GM19438 (cell line): ENCODE results near the gene ME2.
"Not testable (repeated sequence)": the region's sequence is repeated elsewhere in the genome, so short reads cannot be mapped to it uniquely, and the experiment has no call there.

Experiments
- ATAC-seq: cut with Tn5 transposase; IDR thresholded peaks from one replicate; pipeline ENCODE4 v1.9.1; 2021; ENCODE audit warnings: low read depth; ENCODE audit not compliant: unreplicated experiment

ME2 gene

DNA sequence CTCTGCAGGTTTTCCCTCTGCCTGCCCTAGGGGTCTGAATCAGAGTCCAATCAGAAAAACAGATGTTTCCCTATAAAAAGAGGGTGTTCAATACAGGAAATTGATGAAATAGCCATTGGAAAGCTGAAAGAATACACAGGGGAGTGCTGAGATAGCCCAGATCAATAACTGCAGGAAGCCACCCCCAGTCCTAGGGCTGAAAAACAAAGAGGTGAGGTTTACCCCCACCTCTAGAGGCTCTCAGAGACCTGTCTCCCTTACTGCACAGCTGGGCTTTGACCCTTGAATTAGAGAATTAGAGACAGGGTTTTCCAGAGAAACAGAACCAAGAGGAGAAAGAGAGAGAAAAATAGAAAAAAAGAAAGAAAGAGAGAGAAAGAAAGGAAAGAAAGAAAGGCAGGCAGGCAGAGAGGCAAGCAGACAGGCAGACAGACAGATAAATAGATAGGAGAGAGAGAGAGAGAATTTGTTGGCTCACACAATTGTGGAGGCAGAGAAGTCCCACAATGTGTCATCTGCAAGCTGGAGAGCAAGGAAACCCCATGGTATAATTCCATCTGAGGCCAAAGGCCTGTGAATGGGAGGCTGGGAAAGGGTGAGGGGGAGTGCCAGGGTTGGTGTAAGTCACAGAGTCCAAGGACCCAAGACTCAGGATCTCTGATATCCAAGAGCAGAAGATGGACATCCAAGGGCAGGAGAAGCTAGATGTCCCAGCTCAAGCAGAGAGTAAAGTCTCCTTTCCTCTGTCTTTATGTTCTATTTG lies 18.9 kb upstream of the ME2 start:
- no peak for ATAC-seq

DNA sequence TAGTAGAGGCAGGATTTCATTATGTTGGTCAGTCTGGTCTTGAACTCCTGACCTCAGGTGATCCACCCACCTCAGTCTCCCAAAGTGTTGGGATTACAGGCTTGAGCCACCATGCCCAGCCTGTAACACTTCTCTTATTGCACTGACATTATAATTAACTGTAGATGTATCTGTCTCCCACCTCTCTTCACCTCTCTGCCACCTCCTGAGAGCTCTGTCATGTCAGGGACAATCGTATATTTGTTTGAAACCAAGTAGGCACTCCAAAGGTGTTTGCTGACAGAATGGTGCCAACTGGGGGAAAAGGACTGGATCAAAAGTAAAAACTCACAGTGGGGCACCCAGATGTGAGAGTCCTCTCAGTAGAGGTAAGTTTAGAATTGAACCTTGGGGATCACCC lies 17.3 kb upstream of the ME2 start:
- no peak for ATAC-seq

DNA sequence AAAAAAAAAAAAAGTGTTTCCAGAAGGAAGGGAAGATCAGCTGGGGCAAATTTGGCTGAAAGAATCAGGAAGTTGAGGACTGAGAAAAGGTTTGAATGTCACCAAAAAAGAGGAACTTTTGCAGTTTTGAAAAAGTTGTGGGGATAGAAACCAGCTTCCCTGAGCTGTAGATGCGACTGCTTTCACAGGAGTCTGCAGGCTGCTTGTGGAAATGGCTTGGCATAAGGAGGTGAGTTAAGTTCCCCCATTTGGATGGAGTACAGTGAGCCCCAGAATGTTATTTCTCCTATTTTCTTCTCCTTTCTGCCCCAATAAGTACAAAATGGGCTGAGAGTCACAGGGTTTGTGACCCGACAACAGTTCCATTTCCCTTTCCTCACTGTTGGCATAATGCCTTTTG lies 16.5 kb upstream of the ME2 start:
- no peak for ATAC-seq

DNA sequence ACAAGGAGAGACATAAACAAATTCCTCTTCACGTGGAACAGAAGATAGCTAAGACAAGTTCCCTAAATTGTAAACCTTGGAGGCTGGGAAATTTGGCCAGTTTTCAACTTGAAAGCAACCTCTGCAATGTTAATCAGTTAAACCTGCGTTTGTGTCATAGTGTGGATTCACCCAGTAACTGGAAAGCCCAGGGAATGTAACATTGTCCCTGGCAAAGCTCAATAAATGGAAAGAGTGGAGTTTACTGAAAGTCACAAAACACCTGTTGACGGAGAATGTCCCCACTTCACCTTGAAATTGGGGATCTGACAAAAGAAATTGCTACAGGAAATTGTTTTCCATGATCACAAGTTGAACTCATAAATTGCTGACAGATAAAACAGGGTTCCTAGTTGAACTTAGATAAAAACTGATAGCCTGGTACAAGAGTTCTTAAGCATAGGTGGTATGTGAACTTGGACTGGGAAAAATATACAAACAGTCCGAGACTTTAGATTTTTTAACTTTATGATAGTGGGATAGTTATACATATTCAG lies 15.0 kb upstream of the ME2 start:
- ATAC-seq = no peak

DNA sequence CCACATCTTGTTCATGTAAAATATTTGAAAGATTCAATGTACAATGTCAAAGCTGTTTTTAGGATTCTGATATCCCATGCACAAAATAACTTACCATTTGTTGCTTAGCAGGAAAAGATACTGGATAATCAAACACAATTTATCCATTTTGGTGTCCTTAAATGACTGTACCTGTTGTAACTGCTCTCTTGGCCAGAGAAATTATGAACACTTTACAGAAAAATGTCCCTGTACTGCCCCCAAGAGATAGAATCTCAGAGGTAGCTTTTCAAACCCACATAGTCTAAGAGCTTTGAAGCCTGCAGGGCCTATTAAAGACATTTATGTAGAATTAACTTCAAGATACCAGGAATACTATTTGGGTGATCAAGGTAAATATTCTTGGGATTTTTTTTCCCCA lies 12.2 kb upstream of the ME2 start:
- ATAC-seq = no peak

DNA sequence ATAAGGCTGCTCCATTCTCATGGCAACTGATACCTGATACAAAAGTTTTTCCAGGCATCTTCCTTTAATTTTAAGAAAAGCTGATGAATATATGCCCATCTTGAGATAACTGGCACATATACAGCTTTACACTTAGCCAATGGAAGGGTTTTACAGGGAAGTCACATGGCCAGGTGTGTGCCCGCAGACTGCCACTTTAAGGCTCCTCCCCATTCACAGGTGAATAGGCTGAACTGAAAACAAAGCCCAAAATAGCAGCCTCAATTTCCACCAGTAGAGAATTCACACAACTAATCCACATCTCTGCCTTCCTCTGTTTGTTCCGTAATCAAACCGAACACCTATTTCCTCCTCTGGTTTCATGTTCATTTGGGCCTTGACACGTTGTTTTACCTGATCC lies 9.8 kb upstream of the ME2 start:
- ATAC-seq = no peak

DNA sequence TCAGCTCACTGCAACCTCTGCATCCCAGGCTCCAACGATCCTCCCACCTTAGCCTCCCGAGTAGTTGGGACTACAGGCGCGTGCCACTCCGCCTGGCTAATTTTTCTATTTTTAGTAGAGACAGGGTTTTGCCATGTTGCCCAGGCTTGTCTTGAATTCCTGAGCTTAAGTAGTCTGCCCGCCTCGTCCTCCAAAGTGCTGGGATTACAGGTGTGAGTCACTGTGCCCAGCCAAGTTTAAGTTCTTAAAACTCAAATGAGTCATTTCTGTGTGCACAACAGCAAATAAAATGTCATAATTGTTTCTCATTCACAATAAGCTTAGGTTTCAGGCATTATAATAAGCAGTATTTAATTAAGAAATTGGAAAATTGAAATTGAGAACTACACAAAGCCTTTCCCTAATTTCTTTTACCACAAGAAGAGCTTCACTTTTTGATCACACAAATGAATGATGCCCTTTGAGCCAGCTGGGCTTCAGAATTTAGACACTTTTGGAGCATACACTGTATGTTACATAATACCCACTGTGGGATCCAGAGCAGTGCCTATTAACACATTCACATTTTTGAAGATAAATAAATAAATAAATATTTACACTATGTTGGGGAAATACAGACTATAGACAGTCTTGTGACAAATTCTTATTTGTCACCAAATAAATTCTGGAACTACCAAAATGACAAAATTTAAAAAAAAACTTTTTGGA lies 8.6 kb upstream of the ME2 start:
- no peak for ATAC-seq

DNA sequence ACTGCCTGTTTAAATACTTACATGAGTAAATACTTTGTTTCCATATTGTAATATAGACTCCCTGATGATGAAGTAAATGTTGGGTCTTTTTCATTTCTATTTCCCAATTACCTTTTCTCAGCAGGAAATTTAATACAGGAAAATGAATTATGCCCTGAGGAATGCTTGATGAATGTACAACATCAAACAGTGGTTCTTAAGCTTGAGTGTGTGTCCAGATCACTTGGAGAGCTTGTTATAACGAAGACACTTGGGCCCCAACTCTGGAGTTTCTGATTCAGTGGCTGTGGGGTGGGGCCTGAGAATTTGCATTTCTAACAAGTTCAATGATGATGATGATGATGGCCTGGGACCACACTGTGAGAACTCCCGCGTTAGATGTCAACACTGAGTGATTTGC lies 7.1 kb upstream of the ME2 start:
- no peak for ATAC-seq

DNA sequence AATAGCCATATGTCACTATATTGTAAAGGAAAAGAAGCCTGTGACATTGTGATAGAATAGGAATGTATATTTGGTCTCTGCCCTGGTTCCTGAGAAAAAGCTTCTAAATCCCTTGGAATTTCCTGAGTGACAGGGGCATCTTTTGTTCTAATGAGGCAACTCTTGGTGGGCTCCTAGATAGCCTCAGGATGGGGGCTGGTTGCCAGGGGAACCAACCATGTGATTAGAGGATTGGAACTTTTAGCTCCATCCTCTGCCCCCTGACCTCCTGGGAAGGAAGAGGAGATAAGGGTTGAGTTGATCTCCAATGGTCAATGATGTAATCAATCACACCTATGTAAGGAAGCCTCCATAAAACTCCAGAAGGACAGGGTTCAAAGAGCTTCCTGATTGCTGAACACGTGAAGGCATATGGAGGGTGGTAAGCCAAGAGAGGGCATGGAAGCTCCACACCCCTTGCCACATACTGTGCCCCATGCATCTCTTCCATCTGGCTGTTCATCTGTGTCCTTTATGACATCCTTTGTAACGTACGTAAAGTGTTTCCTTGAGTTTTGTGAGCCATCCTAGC lies 2.9 kb upstream of the ME2 start:
- ATAC-seq = no peak

DNA sequence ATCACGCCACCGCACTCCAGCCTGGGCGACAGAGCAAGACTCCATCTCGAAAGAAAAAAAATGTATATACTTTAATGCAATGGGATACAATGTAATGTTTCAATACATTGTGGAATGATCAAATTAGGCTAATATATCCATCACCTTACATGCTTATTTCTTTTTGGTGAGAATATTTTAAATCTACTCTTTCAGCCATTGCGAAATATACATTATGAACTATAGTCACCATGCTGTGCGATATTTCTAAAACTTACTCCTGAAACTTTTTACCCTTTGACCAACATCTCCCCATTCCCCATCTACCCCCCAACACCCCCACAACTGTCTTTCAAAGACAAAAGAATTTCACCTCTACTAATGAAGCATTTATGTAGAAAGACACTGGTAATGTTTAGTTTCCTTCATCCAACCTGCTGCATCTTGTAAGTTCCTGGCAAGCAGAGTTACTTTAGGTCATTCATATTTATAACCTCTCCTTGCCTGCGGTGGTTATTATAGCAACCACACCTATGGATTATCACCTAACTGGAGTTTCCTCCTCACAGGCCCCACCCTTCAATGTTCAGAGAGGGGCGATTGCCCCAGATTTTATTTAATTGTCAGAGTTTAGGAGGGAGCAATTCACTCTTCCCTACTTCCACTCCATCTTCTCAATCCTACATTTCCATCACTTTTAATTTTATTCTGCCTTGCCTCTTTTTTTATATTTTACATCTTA lies 1.2 kb upstream of the ME2 start:
- ATAC-seq = no peak

DNA sequence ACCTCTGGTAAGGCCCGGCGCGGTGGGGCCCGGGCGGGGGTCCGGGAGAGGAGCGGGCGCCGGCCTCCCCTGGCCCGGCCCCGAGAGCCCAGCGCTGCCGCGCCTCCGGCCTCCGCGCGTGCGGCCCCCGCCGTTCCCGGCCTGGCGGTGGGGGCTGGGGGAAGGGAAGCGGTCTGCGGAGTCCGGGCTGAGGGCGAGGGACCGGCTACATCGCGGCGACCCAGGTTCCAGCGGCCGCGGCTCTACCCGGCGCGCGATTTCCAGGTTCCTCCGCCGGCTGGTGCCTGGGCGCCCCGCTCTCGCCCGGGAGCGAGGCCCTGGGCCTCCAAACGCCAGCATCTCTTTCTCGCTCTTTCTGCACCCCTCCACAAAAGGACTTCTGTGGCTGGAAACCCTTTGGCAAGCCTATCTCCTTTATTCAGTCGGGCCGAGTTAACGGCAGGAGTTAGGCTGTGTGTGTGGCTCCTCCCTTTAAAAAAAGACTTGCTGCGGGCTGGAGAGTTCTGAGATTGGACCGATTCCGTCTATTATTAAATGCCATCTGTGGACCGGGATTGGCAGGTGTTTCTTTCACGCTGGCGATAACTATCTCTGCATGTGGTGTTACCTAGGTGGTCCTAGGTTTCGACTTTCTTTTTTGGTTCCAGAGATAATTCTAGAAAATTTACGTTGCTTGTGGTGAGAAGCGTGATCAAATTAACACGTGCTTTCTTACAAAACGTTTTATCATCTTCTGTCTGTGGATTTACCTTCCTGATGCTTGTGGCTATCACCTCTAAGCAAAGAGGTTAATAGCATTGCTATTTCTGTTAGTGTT lies 592 bp downstream of the ME2 start:
- ATAC-seq = peak; percentile 28

DNA sequence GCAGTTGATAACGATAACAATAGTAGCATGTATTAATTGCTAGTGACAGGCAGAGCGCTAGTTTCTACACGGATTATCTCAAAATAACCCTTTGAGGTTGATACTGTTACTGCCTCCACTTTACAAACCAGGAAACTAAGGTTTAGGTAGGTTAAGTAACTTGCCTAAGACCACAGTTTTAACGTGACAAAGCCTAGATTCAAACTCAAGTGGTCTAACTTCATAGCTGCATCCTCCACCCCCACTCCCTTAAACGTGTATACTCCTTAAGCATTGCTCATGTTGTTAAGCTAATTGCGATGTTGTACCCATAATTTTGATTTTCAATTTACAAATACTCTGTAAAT lies 1.2 kb downstream of the ME2 start:
- no peak for ATAC-seq

DNA sequence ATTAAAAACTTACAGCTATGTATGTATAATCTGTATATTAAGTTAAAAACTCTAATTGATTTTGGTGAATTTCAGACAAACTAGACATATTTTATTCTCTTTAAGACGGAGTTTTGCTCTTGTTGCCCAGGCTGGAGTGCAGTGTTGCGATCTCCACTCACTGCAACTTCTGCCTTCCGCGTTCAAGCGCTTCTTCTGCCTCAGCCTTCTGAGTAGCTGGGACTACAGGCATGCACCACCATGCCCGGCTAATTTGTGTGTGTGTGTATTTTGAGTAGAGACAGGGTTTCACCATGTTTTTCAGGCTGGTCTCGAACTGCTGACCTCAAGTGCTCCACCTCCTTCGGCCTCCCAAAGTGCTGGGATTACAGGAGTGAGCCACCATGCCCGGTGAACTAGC lies 2.0 kb downstream of the ME2 start:
- not testable (repeated sequence) for ATAC-seq

DNA sequence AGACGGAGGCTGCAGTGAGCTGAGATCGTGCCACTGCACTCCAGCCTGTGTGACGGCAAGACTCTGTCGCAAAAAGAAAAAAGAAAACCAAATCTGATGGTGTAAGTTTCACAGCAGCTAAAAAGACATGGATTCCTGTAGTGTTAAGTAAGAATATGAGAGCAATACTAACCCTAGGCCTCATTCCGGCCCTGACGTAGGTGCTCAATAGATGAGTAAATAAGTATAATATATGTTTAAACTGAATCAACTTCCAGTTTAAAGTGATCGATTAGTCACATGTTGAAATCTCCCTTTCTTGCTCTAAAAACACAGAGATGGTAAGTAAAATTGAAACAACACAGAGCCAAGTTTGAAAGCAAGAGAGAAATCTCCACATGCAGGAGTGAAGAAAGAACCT lies 8.0 kb downstream of the ME2 start:
- no peak for ATAC-seq

DNA sequence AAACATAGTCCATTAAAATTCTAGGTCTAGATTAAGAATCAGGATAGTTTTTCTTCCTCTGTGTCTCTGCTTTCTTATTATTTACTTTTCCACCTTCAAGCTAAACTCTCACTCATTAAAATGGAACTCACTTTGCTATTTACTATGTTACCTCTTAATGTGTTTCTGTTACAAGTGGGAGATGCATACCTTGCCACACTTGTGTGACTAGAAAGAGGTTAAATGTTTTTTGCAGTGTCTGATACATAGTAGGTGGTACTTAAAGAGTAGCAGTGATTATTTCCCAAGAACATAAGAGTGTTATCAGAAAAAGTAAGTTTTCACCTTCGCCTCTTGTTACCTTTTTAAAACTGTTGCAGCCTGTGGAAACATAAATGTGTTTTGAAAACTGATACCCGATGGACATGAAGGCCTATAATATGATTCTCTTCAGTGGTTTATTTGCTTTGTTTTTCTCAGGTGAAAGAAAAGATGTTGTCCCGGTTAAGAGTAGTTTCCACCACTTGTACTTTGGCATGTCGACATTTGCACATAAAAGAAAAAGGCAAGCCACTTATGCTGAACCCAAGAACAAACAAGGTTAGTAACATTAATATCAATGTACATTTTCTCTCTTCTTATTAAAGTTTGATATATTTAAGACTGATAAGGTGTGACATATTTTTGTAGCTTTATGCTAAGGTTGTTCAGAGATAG lies 16.6 kb downstream of the ME2 start:
- no peak for ATAC-seq

DNA sequence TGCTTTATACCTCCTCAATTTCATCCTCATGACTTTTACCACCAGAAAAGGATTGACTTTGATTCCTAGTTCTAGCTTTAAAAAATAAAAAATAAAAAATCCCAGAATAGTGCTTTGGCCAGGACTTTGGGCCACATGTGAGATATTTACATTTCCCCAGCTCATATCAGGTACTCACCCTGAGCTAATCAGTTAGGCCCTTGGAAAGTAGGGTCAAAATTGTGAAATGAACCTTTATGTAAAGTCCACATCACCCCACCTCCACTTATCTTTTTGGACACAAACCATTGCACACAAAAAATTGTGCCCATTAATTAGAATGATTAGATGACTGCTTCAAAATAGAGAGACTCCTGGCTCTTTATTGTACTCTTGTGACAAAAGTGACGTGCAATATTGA lies 17.2 kb downstream of the ME2 start:
- no peak for ATAC-seq

DNA sequence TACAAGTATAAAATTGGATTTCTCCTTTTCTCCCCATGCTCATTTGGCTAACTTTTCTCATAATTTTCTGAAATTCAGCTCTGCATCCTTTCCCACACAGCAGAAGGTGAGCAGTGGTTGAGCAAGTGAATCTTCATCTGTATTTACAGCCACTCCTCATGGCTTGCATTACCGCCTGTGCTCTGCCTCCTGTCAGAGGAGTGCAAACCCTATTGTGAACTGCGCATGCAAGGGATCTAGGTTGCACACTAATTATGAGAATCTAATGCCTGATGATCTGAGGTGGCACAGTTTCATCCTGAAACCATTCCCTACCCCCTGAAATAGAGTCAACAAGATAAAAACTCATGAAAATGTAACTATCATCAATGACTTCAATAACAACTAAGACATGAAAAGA lies 20.0 kb downstream of the ME2 start:
- no peak for ATAC-seq

DNA sequence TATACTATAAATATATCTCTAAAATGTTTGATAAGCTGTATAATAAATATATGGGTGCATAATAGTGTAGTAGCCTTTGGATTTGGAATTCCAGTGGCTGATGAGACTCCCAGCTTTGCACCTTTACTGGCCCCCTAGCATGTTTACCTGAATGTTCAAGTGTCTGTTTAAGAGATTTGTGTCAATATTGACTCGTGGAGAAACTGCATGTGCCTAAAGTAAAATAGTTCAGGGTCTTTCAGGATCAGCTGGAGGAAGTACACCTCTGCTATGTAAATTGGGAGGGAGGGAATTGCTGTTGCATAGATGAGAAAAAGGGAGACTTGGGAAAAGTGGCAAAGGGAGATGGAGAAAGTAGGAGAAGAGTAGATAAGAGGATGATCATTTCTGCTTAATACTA lies 23.9 kb downstream of the ME2 start:
- no peak for ATAC-seq

DNA sequence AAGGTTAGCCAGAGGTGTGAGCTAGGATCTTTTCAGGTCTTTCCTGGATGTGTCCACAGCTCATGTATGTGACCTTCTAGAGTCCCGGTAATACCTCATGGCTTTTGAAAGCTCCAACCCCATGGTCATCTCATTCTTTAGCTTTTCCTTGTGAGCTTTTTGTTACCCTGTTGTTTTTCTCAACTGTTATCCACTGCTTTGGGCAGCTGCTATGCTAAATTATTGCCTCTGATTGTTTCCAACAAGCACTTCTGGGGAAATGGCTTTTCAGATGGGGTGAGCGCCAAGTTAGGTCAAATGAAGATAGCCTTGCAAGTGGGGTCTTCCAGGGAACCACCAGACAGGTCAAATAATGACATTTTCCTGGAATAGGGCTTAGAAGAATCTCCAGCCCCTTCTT lies 27.9 kb downstream of the ME2 start:
- ATAC-seq = no peak

DNA sequence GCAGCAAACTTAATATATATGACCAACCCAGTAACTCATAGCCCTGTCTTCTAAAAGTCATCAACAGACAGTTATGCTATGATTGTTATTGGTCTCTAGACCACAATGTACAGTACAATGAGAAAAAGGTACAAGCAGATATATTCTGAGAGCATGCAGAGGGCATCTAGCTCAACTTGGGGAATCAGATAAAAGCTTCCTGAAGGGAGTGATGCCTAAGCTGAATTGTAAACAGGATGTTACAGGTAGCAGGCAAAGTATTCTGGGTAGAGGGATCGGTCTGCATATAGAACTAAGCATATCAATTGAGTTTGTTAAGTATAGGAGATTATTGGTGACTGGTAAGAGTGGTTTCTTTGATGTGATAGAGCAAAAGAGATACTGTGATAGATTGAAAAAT lies 30.3 kb downstream of the ME2 start:
- no peak for ATAC-seq
